ENCODE data around the gene COA1. TPM values are rescaled to one million over a fixed set of nuclear protein-coding genes. Genes with fewer than 3 reads are reported as not detected.

COA1 gene
- total RNA-seq, 1 donor from 2014 or later, result 192 TPM

GRCh38 chr7:43729924-43730248 is 563 bp upstream of the COA1 start:
- Histone ChIP-seq H3K27ac (no peak overlapping the region), H3F3A (ENCODE audit: low read depth) (peaks cover 7% of the 10 kb centered on the region)
- H3K27me3 Mint-ChIP-seq (ENCODE audit: insufficient read depth, low read depth), result peaks cover 4% of the 10 kb centered on the region

GRCh38 chr7:43727494-43727893 is 1.8 kb downstream of the COA1 start:
- H3K9ac ChIP-seq, result no peak overlapping the region
- peaks cover 23% of the 10 kb centered on the region for H4K20me1 ChIP-seq (ENCODE audit: low read depth)
- no peaks in the 10 kb centered on the region for H3K36me3 ChIP-seq
- no peaks in the 10 kb centered on the region for H3K27me3 ChIP-seq
- Mint-ChIP-seq H3K4me3 (peak overlapping the region; percentile 96), H3K36me3 (peaks cover 21% of the 10 kb centered on the region), H3K4me1 (peaks cover 17% of the 10 kb centered on the region), H3K27ac (no peak overlapping the region), H3K9me3 (peaks cover 4% of the 10 kb centered on the region), H3K27me3 (ENCODE audit: insufficient read depth, low read depth) (peaks cover 4% of the 10 kb centered on the region)
- peak overlapping the region; percentile 92 for H3K4me2 ChIP-seq
- H3K4me1 ChIP-seq, result peaks cover 13% of the 10 kb centered on the region
- no peak overlapping the region for H2AFZ ChIP-seq (replicated peaks)
- TF ChIP-seq CTCF (IDR thresholded peaks at IDR 0.05) (no peak), EZH2phosphoT487 (IDR thresholded peaks at IDR 0.05) (no peak), EZH2 (IDR thresholded peaks at IDR 0.05) (no peak)
- no peak overlapping the region for H3K27ac ChIP-seq
- H3K79me2 ChIP-seq (ENCODE audit: low read depth), result peaks cover 69% of the 10 kb centered on the region
- H3K9me3 ChIP-seq (ENCODE audit: low read depth), result no peaks in the 10 kb centered on the region
- H3K4me3 ChIP-seq, result no peak overlapping the region
- peaks cover 7% of the 10 kb centered on the region for H3F3A ChIP-seq (ENCODE audit: low read depth)
- DNase-seq (ENCODE audit: low spot score), result no peak

More at GRCh38 chr7:43729924-43730248, 563 bp upstream of the COA1 start:
- Histone ChIP-seq H3K9ac (peak overlapping the region; percentile 6), H3K79me2 (ENCODE audit: low read depth) (peaks cover 45% of the 10 kb centered on the region), H4K20me1 (ENCODE audit: low read depth) (no peaks in the 10 kb centered on the region), H3K9me3 (ENCODE audit: low read depth) (no peaks in the 10 kb centered on the region), H3K36me3 (no peaks in the 10 kb centered on the region), H3K27me3 (no peaks in the 10 kb centered on the region), H3K4me3 (peak overlapping the region; percentile 78), H2AFZ (replicated peaks) (peak overlapping the region; percentile 93), H3K4me1 (peaks cover 13% of the 10 kb centered on the region), H3K4me2 (peak overlapping the region; percentile 92)
- TF ChIP-seq EZH2 (IDR thresholded peaks at IDR 0.05) (no peak), EZH2phosphoT487 (IDR thresholded peaks at IDR 0.05) (no peak), CTCF (IDR thresholded peaks at IDR 0.05) (no peak)
- H3K27ac Mint-ChIP-seq, result peak overlapping the region; percentile 29
- H3K9me3 Mint-ChIP-seq, result peaks cover 2% of the 10 kb centered on the region
- peaks cover 23% of the 10 kb centered on the region for H3K4me1 Mint-ChIP-seq
- peaks cover 15% of the 10 kb centered on the region for H3K36me3 Mint-ChIP-seq
- peak overlapping the region; percentile 96 for H3K4me3 Mint-ChIP-seq
- DNase-seq (ENCODE audit: low spot score), result no peak

GRCh38 chr7:43727003-43727402 is 2.3 kb downstream of the COA1 start:
- H3K4me2 ChIP-seq, result peak overlapping the region; percentile 8
- H3K9me3 ChIP-seq (ENCODE audit: low read depth), result no peaks in the 10 kb centered on the region
- DNase-seq (ENCODE audit: low spot score), result no peak
- TF ChIP-seq CTCF (IDR thresholded peaks at IDR 0.05) (no peak), EZH2phosphoT487 (IDR thresholded peaks at IDR 0.05) (no peak), EZH2 (IDR thresholded peaks at IDR 0.05) (no peak)
- H3K9me3 Mint-ChIP-seq, result peaks cover 4% of the 10 kb centered on the region
- H3F3A ChIP-seq (ENCODE audit: low read depth), result peaks cover 7% of the 10 kb centered on the region
- H3K4me3 ChIP-seq, result no peak overlapping the region
- H3K4me1 ChIP-seq, result peaks cover 13% of the 10 kb centered on the region
- no peak overlapping the region for H2AFZ ChIP-seq (replicated peaks)
- H3K4me1 Mint-ChIP-seq, result peaks cover 17% of the 10 kb centered on the region
- H3K36me3 Mint-ChIP-seq, result peaks cover 21% of the 10 kb centered on the region
- H3K27ac Mint-ChIP-seq, result no peak overlapping the region
- no peak overlapping the region for H3K9ac ChIP-seq
- peaks cover 27% of the 10 kb centered on the region for H4K20me1 ChIP-seq (ENCODE audit: low read depth)
- H3K36me3 ChIP-seq, result no peaks in the 10 kb centered on the region
- H3K27me3 ChIP-seq, result no peaks in the 10 kb centered on the region
- peak overlapping the region; percentile 96 for H3K4me3 Mint-ChIP-seq
- peaks cover 4% of the 10 kb centered on the region for H3K27me3 Mint-ChIP-seq (ENCODE audit: insufficient read depth, low read depth)
- H3K79me2 ChIP-seq (ENCODE audit: low read depth), result peaks cover 73% of the 10 kb centered on the region
- H3K27ac ChIP-seq, result no peak overlapping the region
